ENCODE measurements around the gene EPHA2.

GRCh38 chr1:16199157-16199501 lies 43.3 kb upstream of the EPHA2 start:
- TF ChIP-seq CTCF (IDR thresholded peaks at IDR 0.05) (no peak), POLR2A (IDR thresholded peaks at IDR 0.05) (no peak)
